SK-N-SH (cell line): ENCODE data around the gene MTCP1. TPM values are rescaled to one million over a fixed set of nuclear protein-coding genes. Genes with fewer than 3 reads are reported as not detected.

ENCODE experiments used
- CTCF ChIA-PET: fragments of 300-600, 350-600 bp; formaldehyde crosslinking; extraction: SDS; loops from one replicate; lab custom pipeline; 2021; lab: Yijun Ruan, JAX
- POLR2A ChIA-PET: fragments of 350-600 bp; sonication (Branson Sonifier 250); formaldehyde crosslinking; extraction: SDS; loops from one replicate; lab custom pipeline; 2020; ENCODE audit warnings: antibody characterized with exemption, inconsistent platforms; lab: Yijun Ruan, JAX
- DNase-seq: peaks from one replicate; pipeline ENCODE4 v3.0.0; 2012
- H2AFZ ChIP-seq: fragments of 200-600 bp; sonication (generic); 2 replicates; pipeline ENCODE4 v1.8.1; 2016; ENCODE audit warnings: antibody characterized with exemption, mild to moderate bottlenecking, low read depth
- H3F3A ChIP-seq: fragments of 200-600 bp; sonication (generic); replicated peaks from 2 replicates; pipeline ENCODE3; 2016; ENCODE audit warnings: antibody characterized with exemption, mild to moderate bottlenecking; ENCODE audit not compliant: insufficient read depth
- H3K27ac ChIP-seq, 2 experiments: fragments of 200-500 bp in 1 of 2; fragments of 200-600 bp in 1 of 2; sonication (Bioruptor generic) in 1 of 2; sonication (generic), shearing (Covaris generic) in 1 of 2; 2 replicates each; pipeline versions ENCODE4 v1.5.1 to v1.6.1; 2014 to 2016; ENCODE audit warnings: low read depth in 2 of 2, inconsistent platforms in 1 of 2, low read length in 1 of 2, mild to moderate bottlenecking in 1 of 2, mixed read lengths in 1 of 2
- H3K27me3 ChIP-seq: fragments of 200-600 bp; sonication (generic), shearing (Covaris generic); 2 replicates; pipeline ENCODE4 v1.6.1; 2016; ENCODE audit warnings: mixed run types; ENCODE audit not compliant: insufficient read depth
- H3K36me3 ChIP-seq, 2 experiments: fragments of 200-500 bp in 1 of 2; fragments of 200-600 bp in 1 of 2; sonication (Bioruptor generic) in 1 of 2; sonication (generic) in 1 of 2; replicated peaks in 1 of 2; 2 replicates each; pipeline versions ENCODE3 to v1.5.1; 2014 to 2016; ENCODE audit warnings: low read length in 1 of 2, mild to moderate bottlenecking in 1 of 2; ENCODE audit not compliant: insufficient read depth in 2 of 2, control insufficient read depth in 1 of 2
- H3K4me1 ChIP-seq, 2 experiments: fragments of 200-500 bp in 1 of 2; fragments of 200-600 bp in 1 of 2; sonication (Bioruptor generic) in 1 of 2; sonication (generic), shearing (Covaris generic) in 1 of 2; 2 replicates each; pipeline versions ENCODE4 v1.5.1 to v1.6.1; 2014 to 2016; ENCODE audit warnings: low read depth in 1 of 2, low read length in 1 of 2, mixed run types in 1 of 2; ENCODE audit not compliant: insufficient read depth in 2 of 2, control insufficient read depth in 1 of 2
- H3K4me2 ChIP-seq: fragments of 200-600 bp; sonication (generic), shearing (Covaris generic); 2 replicates; pipeline ENCODE4 v1.6.1; 2017; ENCODE audit warnings: mixed run types
- H3K4me3 ChIP-seq, 2 experiments: fragments of 200-500 bp in 1 of 2; fragments of 200-600 bp in 1 of 2; sonication (Bioruptor generic) in 1 of 2; sonication (generic), shearing (Covaris generic) in 1 of 2; 2 replicates each; pipeline versions ENCODE4 v1.5.1 to v1.8.1; 2014 to 2016; ENCODE audit warnings: low read depth in 2 of 2, inconsistent platforms in 1 of 2, low read length in 1 of 2, mild to moderate bottlenecking in 1 of 2, mixed read lengths in 1 of 2, moderate library complexity in 1 of 2
- H3K79me2 ChIP-seq: fragments of 200-600 bp; sonication (generic); 2 replicates; pipeline ENCODE4 v1.8.1; 2017; ENCODE audit warnings: mild to moderate bottlenecking; ENCODE audit not compliant: insufficient read depth
- H3K9ac ChIP-seq: fragments of 200-600 bp; sonication (generic); 2 replicates; pipeline ENCODE4 v1.6.1; 2017; ENCODE audit warnings: mixed run types
- H3K9me2 ChIP-seq: fragments of 200-600 bp; sonication (generic); 2 replicates; pipeline ENCODE4 v1.6.1; 2017; ENCODE audit warnings: mixed run types
- H3K9me3 ChIP-seq: fragments of 200-600 bp; sonication (generic); 2 replicates; pipeline ENCODE4 v1.6.1; 2017; ENCODE audit warnings: mixed run types, mild to moderate bottlenecking, moderate library complexity
- H4K20me1 ChIP-seq: fragments of 200-600 bp; sonication (generic); 2 replicates; pipeline ENCODE4 v1.6.1; 2017; ENCODE audit warnings: mild to moderate bottlenecking, mixed run types; ENCODE audit not compliant: insufficient read depth
- ELF1 ChIP-seq: IDR thresholded peaks from 2 replicates; pipeline ENCODE4 v1.4.0; 2012
- FOSL2 ChIP-seq: IDR thresholded peaks from 2 replicates; pipeline ENCODE4 v1.4.0; 2012; ENCODE audit warnings: low read depth, mild to moderate bottlenecking, moderate library complexity, borderline replicate concordance
- GABPA ChIP-seq: IDR thresholded peaks from 2 replicates; pipeline ENCODE4 v1.4.0; 2012; ENCODE audit warnings: low read depth, mild to moderate bottlenecking
- GATA2 ChIP-seq: sonication (generic); formaldehyde crosslinking; IDR thresholded peaks from 2 replicates; pipeline ENCODE4 v1.5.0; 2020; ENCODE audit warnings: mild to moderate bottlenecking, missing genetic modification reagents
- IRF3 ChIP-seq: fragments of 150-350 bp; IDR thresholded peaks from 2 replicates; pipeline ENCODE4 v1.6.1; 2016; ENCODE audit warnings: mild to moderate bottlenecking, low read depth, low read length
- MEF2A ChIP-seq: IDR thresholded peaks from 2 replicates; pipeline ENCODE4 v1.4.0; 2012; ENCODE audit warnings: low read depth, borderline replicate concordance
- NFIC ChIP-seq: IDR thresholded peaks from 2 replicates; pipeline ENCODE4 v1.4.0; 2012; ENCODE audit warnings: borderline replicate concordance
- RAD21 ChIP-seq: IDR thresholded peaks from 2 replicates; pipeline ENCODE4 v1.6.1; 2012; ENCODE audit warnings: mild to moderate bottlenecking, low read length
- RXRA ChIP-seq: IDR thresholded peaks from 2 replicates; pipeline ENCODE4 v1.4.0; 2012; ENCODE audit warnings: low read depth, mild to moderate bottlenecking, borderline replicate concordance
- SIN3A ChIP-seq: IDR thresholded peaks from 2 replicates; pipeline ENCODE4 v1.6.1; 2012; ENCODE audit warnings: low read depth, mild to moderate bottlenecking, low read length, moderate library complexity, borderline replicate concordance
- SMC3 ChIP-seq: IDR thresholded peaks from 2 replicates; pipeline ENCODE4 v1.6.1; 2012; ENCODE audit warnings: low read depth, low read length, improper control_type of control experiment
- YY1 ChIP-seq: IDR thresholded peaks from 2 replicates; pipeline ENCODE4 v1.4.0; 2012; ENCODE audit warnings: low read depth, mild to moderate bottlenecking
- WGBS: methylation state at CpG from one replicate; pipeline ENCODE4 v1.1.6; 2017; ENCODE audit warnings: low lambda C conversion rate; 5-methylcytosine and 5-hydroxymethylcytosine counted together
- polyA plus RNA-seq, 3 experiments: library from polyadenylated mRNA; depleted of rRNA; stranded (reverse); fragments of >200 nt; gene quantifications; 2 replicates each; pipeline ENCODE4 v1.2.3, GENCODE V29; 2012
- TF ChIP-seq, protein P1 (sequence below): IDR thresholded peaks from 2 replicates; pipeline ENCODE4; 2012
- TF ChIP-seq, protein P2 (sequence below): IDR thresholded peaks from 2 replicates; pipeline ENCODE4 v1.6.1; 2012; ENCODE audit warnings: mild to moderate bottlenecking, low read depth, low read length, moderate library complexity
- TF ChIP-seq, protein P3 (sequence below): fragments of 150-350 bp; IDR thresholded peaks from 2 replicates; pipeline ENCODE4 v1.6.1; 2017; ENCODE audit warnings: antibody characterized with exemption, low read length, low read depth, borderline replicate concordance

Gene MTCP1
- polyA plus RNA-seq, 1 of the 3 experiments (the other 2 are of a cell fraction): 3.7 TPM

DNA sequence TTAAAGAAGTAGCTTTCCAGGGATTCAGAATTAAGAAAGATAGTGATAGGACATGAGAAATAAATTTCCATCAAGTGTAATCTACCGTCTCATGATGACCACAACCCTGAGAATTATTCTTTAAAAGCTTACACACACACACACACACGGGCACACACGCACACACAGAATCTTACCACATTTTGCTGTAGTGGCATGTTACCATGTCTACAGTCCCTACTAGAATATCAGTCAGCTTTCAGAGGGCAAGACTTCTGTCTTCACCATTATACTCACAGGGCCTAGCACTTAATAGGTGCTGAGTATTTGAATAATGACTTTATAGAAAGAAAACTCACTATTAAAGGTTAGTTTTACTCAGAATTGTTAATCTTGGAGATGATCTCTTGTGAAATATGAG is 15.4 kb downstream of the MTCP1 start:
- WGBS: 36% methylated on average over 3 of the region's 3 CpGs
- H3K4me1 ChIP-seq: peaks cover 0 to 7% of the 10 kb centered on the region in 2 experiments; a peak in 1 of 4 replicates
- CTCF ChIA-PET: interaction anchor here (0.9 to 5.0 kb wide), 5 partner anchors 8 to 137 kb away, joined by 3 to 35 read pairs (median 3); partner anchors contain the start of genes CMC4 and MTCP1

More for the DNA sequence above, 15.4 kb downstream of the MTCP1 start:
- Histone ChIP-seq H3K9me3 (no peaks in the 10 kb centered on the region), H3K4me2 (no peak overlapping the region), H3K36me3 (peaks cover 2 to 7% of the 10 kb centered on the region in 2 experiments), H3K4me3 (no peak overlapping the region), H3K9me2 (no peaks in the 10 kb centered on the region), H3K27ac (no peak overlapping the region), H4K20me1 (no peaks in the 10 kb centered on the region), H2AFZ (no peak overlapping the region), H3K27me3 (no peaks in the 10 kb centered on the region), H3K79me2 (no peaks in the 10 kb centered on the region), H3K9ac (no peak overlapping the region), H3F3A (no peaks in the 10 kb centered on the region)
- TF ChIP-seq MEF2A (no peak), YY1 (no peak), GATA2 (CRISPR knock-in tag) (no peak), GABPA (no peak), ELF1 (no peak), RXRA (no peak), SMC3 (no peak), RAD21 (no peak), SIN3A (no peak), NFIC (no peak), FOSL2 (no peak), IRF3 (no peak)
- TF ChIP-seq, protein P1, sequence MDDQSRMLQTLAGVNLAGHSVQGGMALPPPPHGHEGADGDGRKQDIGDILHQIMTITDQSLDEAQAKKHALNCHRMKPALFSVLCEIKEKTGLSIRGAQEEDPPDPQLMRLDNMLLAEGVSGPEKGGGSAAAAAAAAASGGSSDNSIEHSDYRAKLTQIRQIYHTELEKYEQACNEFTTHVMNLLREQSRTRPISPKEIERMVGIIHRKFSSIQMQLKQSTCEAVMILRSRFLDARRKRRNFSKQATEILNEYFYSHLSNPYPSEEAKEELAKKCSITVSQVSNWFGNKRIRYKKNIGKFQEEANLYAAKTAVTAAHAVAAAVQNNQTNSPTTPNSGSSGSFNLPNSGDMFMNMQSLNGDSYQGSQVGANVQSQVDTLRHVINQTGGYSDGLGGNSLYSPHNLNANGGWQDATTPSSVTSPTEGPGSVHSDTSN: no peak
- TF ChIP-seq, protein P2, sequence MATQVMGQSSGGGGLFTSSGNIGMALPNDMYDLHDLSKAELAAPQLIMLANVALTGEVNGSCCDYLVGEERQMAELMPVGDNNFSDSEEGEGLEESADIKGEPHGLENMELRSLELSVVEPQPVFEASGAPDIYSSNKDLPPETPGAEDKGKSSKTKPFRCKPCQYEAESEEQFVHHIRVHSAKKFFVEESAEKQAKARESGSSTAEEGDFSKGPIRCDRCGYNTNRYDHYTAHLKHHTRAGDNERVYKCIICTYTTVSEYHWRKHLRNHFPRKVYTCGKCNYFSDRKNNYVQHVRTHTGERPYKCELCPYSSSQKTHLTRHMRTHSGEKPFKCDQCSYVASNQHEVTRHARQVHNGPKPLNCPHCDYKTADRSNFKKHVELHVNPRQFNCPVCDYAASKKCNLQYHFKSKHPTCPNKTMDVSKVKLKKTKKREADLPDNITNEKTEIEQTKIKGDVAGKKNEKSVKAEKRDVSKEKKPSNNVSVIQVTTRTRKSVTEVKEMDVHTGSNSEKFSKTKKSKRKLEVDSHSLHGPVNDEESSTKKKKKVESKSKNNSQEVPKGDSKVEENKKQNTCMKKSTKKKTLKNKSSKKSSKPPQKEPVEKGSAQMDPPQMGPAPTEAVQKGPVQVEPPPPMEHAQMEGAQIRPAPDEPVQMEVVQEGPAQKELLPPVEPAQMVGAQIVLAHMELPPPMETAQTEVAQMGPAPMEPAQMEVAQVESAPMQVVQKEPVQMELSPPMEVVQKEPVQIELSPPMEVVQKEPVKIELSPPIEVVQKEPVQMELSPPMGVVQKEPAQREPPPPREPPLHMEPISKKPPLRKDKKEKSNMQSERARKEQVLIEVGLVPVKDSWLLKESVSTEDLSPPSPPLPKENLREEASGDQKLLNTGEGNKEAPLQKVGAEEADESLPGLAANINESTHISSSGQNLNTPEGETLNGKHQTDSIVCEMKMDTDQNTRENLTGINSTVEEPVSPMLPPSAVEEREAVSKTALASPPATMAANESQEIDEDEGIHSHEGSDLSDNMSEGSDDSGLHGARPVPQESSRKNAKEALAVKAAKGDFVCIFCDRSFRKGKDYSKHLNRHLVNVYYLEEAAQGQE: no peak
- TF ChIP-seq, protein P3, sequence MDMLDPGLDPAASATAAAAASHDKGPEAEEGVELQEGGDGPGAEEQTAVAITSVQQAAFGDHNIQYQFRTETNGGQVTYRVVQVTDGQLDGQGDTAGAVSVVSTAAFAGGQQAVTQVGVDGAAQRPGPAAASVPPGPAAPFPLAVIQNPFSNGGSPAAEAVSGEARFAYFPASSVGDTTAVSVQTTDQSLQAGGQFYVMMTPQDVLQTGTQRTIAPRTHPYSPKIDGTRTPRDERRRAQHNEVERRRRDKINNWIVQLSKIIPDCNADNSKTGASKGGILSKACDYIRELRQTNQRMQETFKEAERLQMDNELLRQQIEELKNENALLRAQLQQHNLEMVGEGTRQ: no peak
- POLR2A ChIA-PET: no interaction called here
- DNase-seq: no peak
